ENCODE results near the gene FAAP24. TPM values are rescaled to one million over a fixed set of nuclear protein-coding genes. Genes with fewer than 3 reads are reported as not detected.
"Not testable (repeated sequence)": the region's sequence is repeated elsewhere in the genome, so short reads cannot be mapped to it uniquely, and the experiment has no call there.

The FAAP24 gene
- total RNA-seq, 2 experiments from 2014 or later, result 12.1 to 12.8 TPM

DNA sequence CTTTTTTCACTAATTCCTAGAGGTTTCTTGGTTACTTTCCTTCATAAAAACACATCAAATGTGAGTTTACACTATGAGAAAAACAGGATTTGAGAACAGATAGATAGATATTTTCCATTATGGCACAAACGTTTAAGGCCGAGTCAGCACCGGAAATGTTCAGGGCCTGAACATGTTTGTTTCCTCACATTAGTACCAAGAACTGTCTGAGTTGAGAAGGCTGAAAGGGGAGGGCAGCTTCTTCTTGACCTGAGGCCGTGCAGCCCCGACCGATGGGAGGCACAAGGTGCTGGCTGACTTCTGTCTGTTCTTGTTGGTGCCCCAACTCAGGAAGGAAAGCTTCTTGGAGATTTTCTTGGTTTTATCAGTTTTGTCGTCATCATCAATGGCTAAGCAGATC lies 7.8 kb downstream of the FAAP24 start:
- BruUV-seq (replicated peaks); H3K9me2 ChIP-seq (ENCODE audit: insufficient read depth, low read length); POLR2A ChIA-PET; H3K4me2 ChIP-seq (ENCODE audit: low read length); H3K4me3 ChIP-seq (ENCODE audit: low read depth, low read length, poor library complexity, severe bottlenecking); CTCF ChIA-PET (ENCODE audit: unreplicated experiment); H3K9me3 ChIP-seq (ENCODE audit: low read length); H3K27ac ChIP-seq (ENCODE audit: low read depth, low read length, poor library complexity, severe bottlenecking); H4K20me1 ChIP-seq (ENCODE audit: insufficient read depth, low read length); H3K4me1 ChIP-seq (ENCODE audit: insufficient read depth, low read length, poor library complexity, severe bottlenecking); DNase-seq (ENCODE audit: low spot score); H2AFZ ChIP-seq (ENCODE audit: low read length); H3K79me2 ChIP-seq (ENCODE audit: insufficient read depth, low read depth, low read length): not testable (repeated sequence)
- intact Hi-C loops (cut with micrococcal nuclease; ENCODE audit: unreplicated experiment), result loop anchor here (10.0 kb wide), 1 partner anchor 105 kb away; the partner anchor contains the start of gene GPATCH1
- peaks cover 13% of the 10 kb centered on the region; the same call in 1 of the 2 replicates for H3K36me3 ChIP-seq (ENCODE audit: insufficient read depth, low read length)

DNA sequence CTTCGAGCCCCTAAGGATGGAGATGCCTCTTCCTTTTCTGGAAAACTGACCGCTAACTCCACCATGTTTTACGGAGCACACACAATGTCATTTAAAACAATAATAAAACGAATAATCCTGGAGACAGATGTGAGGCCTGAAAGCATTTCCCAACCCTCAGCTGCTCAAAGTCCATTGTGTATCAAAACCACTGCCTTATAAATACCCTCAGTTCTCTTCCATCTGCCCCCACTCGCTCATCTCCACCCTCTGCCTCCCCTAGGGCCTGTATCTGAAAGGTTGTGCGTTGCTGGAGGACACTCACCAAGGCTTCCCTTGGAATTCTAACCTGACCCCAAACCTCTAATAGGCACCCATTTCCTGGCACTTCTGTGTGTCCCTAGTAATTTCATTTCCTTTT lies 10.4 kb downstream of the FAAP24 start:
- H3K9me3 ChIP-seq (ENCODE audit: low read length); DNase-seq (ENCODE audit: low spot score); H4K20me1 ChIP-seq (ENCODE audit: insufficient read depth, low read length); intact Hi-C loops (cut with micrococcal nuclease; ENCODE audit: unreplicated experiment); CTCF ChIA-PET (ENCODE audit: unreplicated experiment); POLR2A ChIA-PET; BruUV-seq (replicated peaks); H3K4me3 ChIP-seq (ENCODE audit: low read depth, low read length, poor library complexity, severe bottlenecking); H3K9me2 ChIP-seq (ENCODE audit: insufficient read depth, low read length); H2AFZ ChIP-seq (ENCODE audit: low read length); H3K27ac ChIP-seq (ENCODE audit: low read depth, low read length, poor library complexity, severe bottlenecking); H3K4me2 ChIP-seq (ENCODE audit: low read length); H3K4me1 ChIP-seq (ENCODE audit: insufficient read depth, low read length, poor library complexity, severe bottlenecking); H3K79me2 ChIP-seq (ENCODE audit: insufficient read depth, low read depth, low read length); H3K36me3 ChIP-seq (ENCODE audit: insufficient read depth, low read length): not testable (repeated sequence)

DNA sequence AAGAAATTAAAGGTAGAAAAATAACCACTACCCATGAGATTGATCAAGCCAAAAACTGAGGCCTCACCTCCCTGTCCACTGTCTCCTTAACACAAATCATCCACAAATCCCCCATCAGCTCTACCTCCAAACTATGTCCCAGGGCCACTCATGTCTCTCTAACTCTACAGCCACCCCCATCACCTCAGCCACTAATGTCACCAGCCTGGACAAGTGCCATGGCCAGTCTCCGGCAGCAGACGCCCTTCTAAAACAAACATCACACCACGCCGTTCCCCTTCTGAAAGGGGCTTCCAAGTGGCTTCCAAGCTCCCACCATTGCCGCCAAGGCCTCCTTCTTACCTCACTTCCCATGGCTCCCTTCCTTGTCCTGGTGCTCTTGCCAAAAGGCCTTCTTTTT lies 16.2 kb downstream of the FAAP24 start:
- H3K79me2 ChIP-seq (ENCODE audit: insufficient read depth, low read depth, low read length); H3K9me3 ChIP-seq (ENCODE audit: low read length); H3K4me1 ChIP-seq (ENCODE audit: insufficient read depth, low read length, poor library complexity, severe bottlenecking); DNase-seq (ENCODE audit: low spot score); H3K4me2 ChIP-seq (ENCODE audit: low read length); H2AFZ ChIP-seq (ENCODE audit: low read length); H4K20me1 ChIP-seq (ENCODE audit: insufficient read depth, low read length); intact Hi-C loops (cut with micrococcal nuclease; ENCODE audit: unreplicated experiment); H3K4me3 ChIP-seq (ENCODE audit: low read depth, low read length, poor library complexity, severe bottlenecking); H3K27ac ChIP-seq (ENCODE audit: low read depth, low read length, poor library complexity, severe bottlenecking); CTCF ChIA-PET (ENCODE audit: unreplicated experiment); POLR2A ChIA-PET; H3K36me3 ChIP-seq (ENCODE audit: insufficient read depth, low read length); BruUV-seq (replicated peaks); H3K9me2 ChIP-seq (ENCODE audit: insufficient read depth, low read length): not testable (repeated sequence)

DNA sequence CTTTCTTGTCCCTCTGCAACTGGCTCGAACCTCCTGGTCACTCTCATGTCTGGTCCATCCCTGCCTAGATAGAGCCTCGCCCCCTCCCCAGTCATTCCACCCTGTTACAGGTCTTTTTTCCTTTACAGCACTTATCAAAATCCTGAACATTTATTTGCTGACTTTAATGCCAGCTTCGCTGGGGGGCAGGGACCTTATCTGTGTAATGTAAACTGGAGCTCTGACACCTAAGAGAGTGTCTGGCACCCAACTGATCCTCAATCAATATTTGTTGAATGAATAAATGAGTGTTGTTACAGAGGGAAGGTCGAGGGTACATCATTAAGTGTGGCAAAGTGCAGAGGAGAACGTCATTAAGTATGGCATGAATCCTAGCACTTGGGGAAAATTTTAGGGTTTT lies 16.7 kb downstream of the FAAP24 start:
- no peak overlapping the region for H3K4me3 ChIP-seq (ENCODE audit: low read depth, low read length, poor library complexity, severe bottlenecking)
- DNase-seq (ENCODE audit: low spot score), result no peak
- ChIA-PET POLR2A (no interaction called here), CTCF (ENCODE audit: unreplicated experiment) (no interaction called here)
- H3K79me2 ChIP-seq (ENCODE audit: insufficient read depth, low read depth, low read length), result no peaks in the 10 kb centered on the region
- TF ChIP-seq EZH2phosphoT487 (IDR thresholded peaks at IDR 0.05; ENCODE audit: borderline replicate concordance, low read depth, low read length), result no peak
- TF ChIP-seq, protein P1, sequence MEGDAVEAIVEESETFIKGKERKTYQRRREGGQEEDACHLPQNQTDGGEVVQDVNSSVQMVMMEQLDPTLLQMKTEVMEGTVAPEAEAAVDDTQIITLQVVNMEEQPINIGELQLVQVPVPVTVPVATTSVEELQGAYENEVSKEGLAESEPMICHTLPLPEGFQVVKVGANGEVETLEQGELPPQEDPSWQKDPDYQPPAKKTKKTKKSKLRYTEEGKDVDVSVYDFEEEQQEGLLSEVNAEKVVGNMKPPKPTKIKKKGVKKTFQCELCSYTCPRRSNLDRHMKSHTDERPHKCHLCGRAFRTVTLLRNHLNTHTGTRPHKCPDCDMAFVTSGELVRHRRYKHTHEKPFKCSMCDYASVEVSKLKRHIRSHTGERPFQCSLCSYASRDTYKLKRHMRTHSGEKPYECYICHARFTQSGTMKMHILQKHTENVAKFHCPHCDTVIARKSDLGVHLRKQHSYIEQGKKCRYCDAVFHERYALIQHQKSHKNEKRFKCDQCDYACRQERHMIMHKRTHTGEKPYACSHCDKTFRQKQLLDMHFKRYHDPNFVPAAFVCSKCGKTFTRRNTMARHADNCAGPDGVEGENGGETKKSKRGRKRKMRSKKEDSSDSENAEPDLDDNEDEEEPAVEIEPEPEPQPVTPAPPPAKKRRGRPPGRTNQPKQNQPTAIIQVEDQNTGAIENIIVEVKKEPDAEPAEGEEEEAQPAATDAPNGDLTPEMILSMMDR (conservative IDR thresholded peaks at IDR 0.05; ENCODE audit: low read length), result no peak
- no peak overlapping the region for H3K27ac ChIP-seq (ENCODE audit: low read depth, low read length, poor library complexity, severe bottlenecking)
- H3K9me3 ChIP-seq (ENCODE audit: low read length), result no peaks in the 10 kb centered on the region
- no peak overlapping the region for H2AFZ ChIP-seq (ENCODE audit: low read length)
- H3K4me2 ChIP-seq (ENCODE audit: low read length), result no peak overlapping the region
- no peaks in the 10 kb centered on the region for H3K4me1 ChIP-seq (ENCODE audit: insufficient read depth, low read length, poor library complexity, severe bottlenecking)
- intact Hi-C loops (cut with micrococcal nuclease; ENCODE audit: unreplicated experiment), result no loop called here
- H3K9me2 ChIP-seq (ENCODE audit: insufficient read depth, low read length), result no peaks in the 10 kb centered on the region
- H3K36me3 ChIP-seq (ENCODE audit: insufficient read depth, low read length), result no peaks in the 10 kb centered on the region
- no TSS peak for BruUV-seq (replicated peaks)
- no peaks in the 10 kb centered on the region for H4K20me1 ChIP-seq (ENCODE audit: insufficient read depth, low read length)

DNA sequence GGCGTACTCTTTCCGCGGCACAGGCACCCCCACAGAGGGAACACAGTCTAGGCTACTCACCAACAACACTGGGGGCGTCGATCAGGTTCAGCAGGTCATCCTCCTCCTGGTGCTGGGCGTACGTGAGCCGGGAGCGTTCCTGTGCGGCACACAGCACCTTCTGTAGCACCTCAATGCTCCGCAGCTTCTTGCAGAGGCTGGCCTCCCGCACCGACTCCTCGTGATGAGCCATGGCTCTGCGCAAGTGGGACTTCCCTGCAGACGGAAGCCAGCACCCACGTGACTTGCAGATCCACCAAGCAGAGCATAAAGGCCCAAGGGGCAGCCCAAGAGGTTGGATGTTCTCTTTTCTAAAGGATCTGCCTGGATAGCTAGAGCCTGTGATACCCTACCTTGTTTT lies 23.9 kb downstream of the FAAP24 start:
- H3K4me3 ChIP-seq (ENCODE audit: low read depth, low read length, poor library complexity, severe bottlenecking); POLR2A ChIA-PET; H3K9me3 ChIP-seq (ENCODE audit: low read length); H4K20me1 ChIP-seq (ENCODE audit: insufficient read depth, low read length); H3K4me1 ChIP-seq (ENCODE audit: insufficient read depth, low read length, poor library complexity, severe bottlenecking); CTCF ChIA-PET (ENCODE audit: unreplicated experiment); intact Hi-C loops (cut with micrococcal nuclease; ENCODE audit: unreplicated experiment); BruUV-seq (replicated peaks); H3K79me2 ChIP-seq (ENCODE audit: insufficient read depth, low read depth, low read length); H2AFZ ChIP-seq (ENCODE audit: low read length); H3K9me2 ChIP-seq (ENCODE audit: insufficient read depth, low read length); H3K27ac ChIP-seq (ENCODE audit: low read depth, low read length, poor library complexity, severe bottlenecking); H3K36me3 ChIP-seq (ENCODE audit: insufficient read depth, low read length); DNase-seq (ENCODE audit: low spot score); H3K4me2 ChIP-seq (ENCODE audit: low read length): not testable (repeated sequence)

DNA sequence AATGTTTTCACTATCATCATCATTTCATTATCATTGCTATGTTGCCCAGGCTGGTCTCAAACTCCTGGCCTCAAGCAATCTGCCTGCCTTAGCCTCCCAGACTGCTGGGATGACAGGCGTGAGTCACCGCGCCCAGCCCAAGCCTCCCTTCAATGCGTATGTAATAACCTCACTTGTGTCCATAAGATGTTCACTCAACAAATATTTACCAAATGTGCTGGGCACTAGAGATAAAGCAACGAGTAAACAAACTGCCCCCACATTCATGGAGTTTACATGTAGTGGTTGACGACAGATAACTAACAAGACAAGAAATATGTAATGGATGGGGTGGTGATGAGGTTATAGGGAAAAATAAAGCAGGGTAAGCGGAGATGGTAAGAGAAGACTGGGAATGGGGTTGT lies 25.0 kb downstream of the FAAP24 start:
- BruUV-seq (replicated peaks); POLR2A ChIA-PET; DNase-seq (ENCODE audit: low spot score); H3K4me2 ChIP-seq (ENCODE audit: low read length); intact Hi-C loops (cut with micrococcal nuclease; ENCODE audit: unreplicated experiment); H3K4me1 ChIP-seq (ENCODE audit: insufficient read depth, low read length, poor library complexity, severe bottlenecking); H3K4me3 ChIP-seq (ENCODE audit: low read depth, low read length, poor library complexity, severe bottlenecking); H3K9me2 ChIP-seq (ENCODE audit: insufficient read depth, low read length); H3K36me3 ChIP-seq (ENCODE audit: insufficient read depth, low read length); H4K20me1 ChIP-seq (ENCODE audit: insufficient read depth, low read length); H2AFZ ChIP-seq (ENCODE audit: low read length); H3K79me2 ChIP-seq (ENCODE audit: insufficient read depth, low read depth, low read length); H3K27ac ChIP-seq (ENCODE audit: low read depth, low read length, poor library complexity, severe bottlenecking); H3K9me3 ChIP-seq (ENCODE audit: low read length); CTCF ChIA-PET (ENCODE audit: unreplicated experiment): not testable (repeated sequence)
